Astrocyte of the cerebellum (primary cell): ENCODE measurements around the gene DLG2.
"Not testable (repeated sequence)": the region's sequence is repeated elsewhere in the genome, so short reads cannot be mapped to it uniquely, and the experiment has no call there.

ENCODE experiments used
- DNase-seq: peaks from one replicate; pipeline ENCODE4 v3.0.0-alpha.2; 2011; ENCODE audit warnings: low read depth
- H3K4me3 ChIP-seq: 2 replicates; pipeline ENCODE4 v1.5.1; 2011; ENCODE audit warnings: mild to moderate bottlenecking, low read depth, low read length, moderate library complexity
- in situ Hi-C: cut with HindIII; loops from 2 replicates; pipeline ENCODE4 v1.10.0; 2017; ENCODE audit warnings: low sequenced_read_pairs
- TF ChIP-seq, protein P1 (sequence below): IDR thresholded peaks from 2 replicates; pipeline ENCODE4 v1.5.1; 2012; ENCODE audit warnings: low read length, low read depth, moderate library complexity, mild to moderate bottlenecking; ENCODE audit errors: missing control alignments

Gene DLG2

DNA sequence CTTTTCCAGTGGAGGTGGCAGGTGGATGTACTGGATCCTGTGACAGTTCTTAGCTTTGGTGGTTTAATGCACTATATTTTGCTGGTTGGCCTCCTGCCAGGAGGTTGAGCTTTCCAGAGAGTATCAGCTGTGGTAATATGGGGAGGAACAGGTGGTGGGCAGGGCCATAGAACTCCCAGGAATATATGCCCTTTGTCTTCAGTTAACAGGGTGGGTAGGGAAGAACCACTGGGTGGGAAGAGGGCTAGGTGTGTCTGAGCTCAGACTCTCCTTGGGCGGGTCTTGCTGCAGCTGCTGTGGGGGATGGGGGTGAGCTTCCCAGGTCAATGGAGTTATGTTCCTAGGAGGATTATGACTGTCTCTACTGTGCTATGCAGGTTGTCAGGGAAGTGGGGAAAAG, 203.8 kb downstream of the DLG2 start:
- H3K4me3 ChIP-seq: no peak overlapping the region
- no peak for DNase-seq
- in situ Hi-C loops: no loop called here

DNA sequence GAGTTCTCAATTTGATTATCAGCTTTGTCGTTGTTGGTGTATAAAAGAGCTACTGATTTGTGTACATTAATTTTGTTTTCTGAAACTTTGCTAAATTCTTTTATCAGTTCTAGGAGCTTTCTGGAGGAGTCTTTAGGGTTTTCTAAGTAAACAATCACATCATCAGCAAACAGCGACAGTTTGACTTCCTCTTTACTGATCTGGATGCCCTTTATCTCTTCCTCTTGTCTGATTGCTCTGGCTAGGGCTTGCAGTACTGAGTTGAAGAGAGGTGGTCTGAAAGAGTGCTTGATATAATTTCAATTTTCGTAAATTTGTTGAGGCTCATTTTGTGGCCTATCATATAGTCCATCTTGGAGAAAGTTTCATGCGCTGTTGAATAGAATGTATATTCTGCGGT, 213.0 kb downstream of the DLG2 start:
- no peak for DNase-seq
- TF ChIP-seq, protein P1, sequence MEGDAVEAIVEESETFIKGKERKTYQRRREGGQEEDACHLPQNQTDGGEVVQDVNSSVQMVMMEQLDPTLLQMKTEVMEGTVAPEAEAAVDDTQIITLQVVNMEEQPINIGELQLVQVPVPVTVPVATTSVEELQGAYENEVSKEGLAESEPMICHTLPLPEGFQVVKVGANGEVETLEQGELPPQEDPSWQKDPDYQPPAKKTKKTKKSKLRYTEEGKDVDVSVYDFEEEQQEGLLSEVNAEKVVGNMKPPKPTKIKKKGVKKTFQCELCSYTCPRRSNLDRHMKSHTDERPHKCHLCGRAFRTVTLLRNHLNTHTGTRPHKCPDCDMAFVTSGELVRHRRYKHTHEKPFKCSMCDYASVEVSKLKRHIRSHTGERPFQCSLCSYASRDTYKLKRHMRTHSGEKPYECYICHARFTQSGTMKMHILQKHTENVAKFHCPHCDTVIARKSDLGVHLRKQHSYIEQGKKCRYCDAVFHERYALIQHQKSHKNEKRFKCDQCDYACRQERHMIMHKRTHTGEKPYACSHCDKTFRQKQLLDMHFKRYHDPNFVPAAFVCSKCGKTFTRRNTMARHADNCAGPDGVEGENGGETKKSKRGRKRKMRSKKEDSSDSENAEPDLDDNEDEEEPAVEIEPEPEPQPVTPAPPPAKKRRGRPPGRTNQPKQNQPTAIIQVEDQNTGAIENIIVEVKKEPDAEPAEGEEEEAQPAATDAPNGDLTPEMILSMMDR: no peak
- in situ Hi-C loops: no loop called here
- no peak overlapping the region for H3K4me3 ChIP-seq

More for the DNA sequence above, 203.8 kb downstream of the DLG2 start:
- TF ChIP-seq, protein P1: no peak

DNA sequence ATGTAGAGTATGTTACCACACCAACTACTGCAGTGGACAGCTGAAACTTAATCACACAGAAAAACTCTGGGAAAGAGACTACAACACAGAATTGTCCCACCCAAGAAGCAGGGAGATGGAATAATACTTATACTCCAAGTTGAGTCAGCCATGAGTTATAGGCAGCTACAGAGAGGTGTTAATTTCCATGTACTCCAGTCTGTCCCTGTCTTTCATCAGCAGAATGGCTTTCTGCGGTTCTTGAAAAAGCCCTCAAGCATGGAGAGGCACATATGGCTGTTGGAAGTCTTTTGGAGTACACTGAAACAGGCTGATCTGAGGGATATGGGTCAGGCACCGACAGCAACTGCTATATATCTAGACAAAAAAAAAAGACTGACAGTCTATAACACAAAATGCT, 219.5 kb downstream of the DLG2 start:
- no peak for DNase-seq
- H3K4me3 ChIP-seq: no peak overlapping the region
- TF ChIP-seq, protein P1: no peak
- in situ Hi-C loops: no loop called here

DNA sequence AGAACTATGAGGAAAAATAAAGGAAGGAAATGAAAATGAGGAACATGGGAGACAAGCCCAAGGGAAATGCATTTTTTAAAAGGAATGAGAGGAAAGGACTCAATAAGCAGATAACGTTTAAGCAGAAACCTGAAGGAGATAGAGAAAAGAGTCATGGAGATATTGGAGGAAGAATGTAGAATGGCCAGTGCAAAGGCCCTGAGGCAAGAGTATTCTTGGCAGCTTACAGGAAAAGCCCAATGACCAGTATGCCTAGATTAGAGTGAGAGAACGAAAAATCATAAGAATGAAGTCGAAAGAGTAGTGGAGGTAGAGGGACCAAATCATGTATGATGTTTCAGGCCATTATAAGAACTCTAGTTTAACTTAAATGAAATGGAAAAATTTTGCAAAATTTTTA, 220.3 kb downstream of the DLG2 start:
- TF ChIP-seq, protein P1: no peak
- DNase-seq: no peak
- in situ Hi-C loops: no loop called here
- H3K4me3 ChIP-seq: no peak overlapping the region

DNA sequence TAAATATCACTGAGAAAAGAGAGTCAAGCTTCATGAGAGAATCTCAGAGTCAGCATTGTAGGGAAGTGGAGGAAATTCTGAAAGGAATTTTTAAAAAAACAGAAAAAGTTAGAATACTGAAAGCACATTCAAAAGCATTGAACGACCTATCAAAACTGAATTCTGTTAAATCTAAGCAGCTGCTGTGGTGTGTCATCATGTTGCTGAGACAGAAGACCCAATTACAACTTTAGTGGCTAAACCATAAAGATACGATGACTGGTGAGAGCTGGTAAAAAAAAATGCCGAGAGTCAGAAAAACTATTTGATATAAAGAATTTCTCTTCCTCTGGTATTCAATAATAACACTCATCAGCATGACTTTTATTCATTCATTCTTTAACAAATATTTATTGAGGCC, 220.8 kb downstream of the DLG2 start:
- DNase-seq: no peak
- TF ChIP-seq, protein P1: no peak
- H3K4me3 ChIP-seq: no peak overlapping the region
- in situ Hi-C loops: no loop called here

DNA sequence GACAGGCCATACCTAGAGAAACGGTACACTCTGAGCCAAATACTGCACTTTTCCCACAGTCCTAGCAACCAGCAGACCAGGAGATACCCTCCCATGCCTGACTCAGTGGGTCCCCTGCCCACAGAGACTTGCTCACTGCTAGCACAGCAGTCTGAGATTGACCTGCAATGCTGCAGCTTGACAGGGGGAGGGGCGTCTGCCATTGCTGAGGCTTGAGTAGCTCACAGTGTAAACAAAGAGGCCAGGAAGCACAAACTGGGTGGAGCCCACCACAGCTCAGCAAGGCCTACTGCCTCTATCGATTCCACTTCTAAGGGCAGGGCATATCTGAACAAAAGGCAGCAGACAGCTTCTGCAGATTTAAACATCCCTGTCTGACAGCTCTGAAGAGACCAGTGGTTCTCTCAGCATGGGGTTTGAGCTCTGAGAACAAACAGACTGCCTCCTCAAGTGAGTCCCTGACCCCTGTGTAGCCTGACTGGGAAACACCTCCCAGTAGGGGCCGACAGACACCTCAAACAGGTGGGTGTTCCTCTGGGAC, 231.6 kb downstream of the DLG2 start:
- in situ Hi-C loops, H3K4me3 ChIP-seq, DNase-seq: not testable (repeated sequence)

DNA sequence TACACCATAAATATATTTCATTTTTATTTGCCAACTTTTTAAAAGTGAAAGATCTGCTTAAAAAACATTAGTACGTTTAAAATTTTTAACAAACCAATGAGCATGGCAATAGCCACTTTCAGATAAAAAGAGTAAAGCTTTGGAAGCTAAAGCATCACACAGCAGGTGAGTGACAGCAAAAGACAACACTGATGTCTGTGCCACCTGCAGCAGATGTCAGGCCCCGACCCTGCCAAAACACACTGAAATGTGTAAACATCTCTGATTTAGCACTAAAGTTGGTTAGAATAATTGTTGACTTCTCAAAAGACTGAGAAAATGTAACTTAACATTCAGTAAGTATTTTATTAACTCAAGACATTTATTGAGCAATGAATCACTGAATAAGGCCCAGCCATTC, 232.9 kb downstream of the DLG2 start:
- no peak overlapping the region for H3K4me3 ChIP-seq
- no peak for DNase-seq
- in situ Hi-C loops: no loop called here
- TF ChIP-seq, protein P1: no peak
